IPS-20b (cell line): ENCODE measurements around the gene CYFIP2.
"Not testable (repeated sequence)": the region's sequence is repeated elsewhere in the genome, so short reads cannot be mapped to it uniquely, and the experiment has no call there.

Experiments used
- H3K27ac ChIP-seq: one replicate; pipeline ENCODE4 v1.5.1; 2013; ENCODE audit warnings: low read length
- H3K27me3 ChIP-seq: 2 replicates; pipeline ENCODE4 v1.6.1; 2013; ENCODE audit warnings: mild to moderate bottlenecking, low read length, inconsistent platforms; ENCODE audit not compliant: insufficient read depth
- H3K36me3 ChIP-seq: 2 replicates; pipeline ENCODE4 v1.6.1; 2013; ENCODE audit warnings: low read depth, mild to moderate bottlenecking, inconsistent platforms, low read length, moderate library complexity; ENCODE audit not compliant: insufficient read depth
- H3K4me1 ChIP-seq: 2 replicates; pipeline ENCODE4 v1.6.1; 2013; ENCODE audit warnings: mild to moderate bottlenecking, control low read depth, inconsistent platforms, low read length, moderate library complexity; ENCODE audit not compliant: insufficient read depth
- H3K4me3 ChIP-seq: 2 replicates; pipeline ENCODE4 v1.5.1; 2013; ENCODE audit warnings: mild to moderate bottlenecking, low read length, inconsistent platforms
- H3K9ac ChIP-seq: 2 replicates; pipeline ENCODE4 v1.6.1; 2013; ENCODE audit warnings: low read depth, mild to moderate bottlenecking, inconsistent platforms, low read length, moderate library complexity
- H3K9me3 ChIP-seq: 2 replicates; pipeline ENCODE4 v1.6.1; 2013; ENCODE audit warnings: mild to moderate bottlenecking, low read depth, low read length, inconsistent platforms; ENCODE audit not compliant: insufficient read depth

CYFIP2 gene

DNA sequence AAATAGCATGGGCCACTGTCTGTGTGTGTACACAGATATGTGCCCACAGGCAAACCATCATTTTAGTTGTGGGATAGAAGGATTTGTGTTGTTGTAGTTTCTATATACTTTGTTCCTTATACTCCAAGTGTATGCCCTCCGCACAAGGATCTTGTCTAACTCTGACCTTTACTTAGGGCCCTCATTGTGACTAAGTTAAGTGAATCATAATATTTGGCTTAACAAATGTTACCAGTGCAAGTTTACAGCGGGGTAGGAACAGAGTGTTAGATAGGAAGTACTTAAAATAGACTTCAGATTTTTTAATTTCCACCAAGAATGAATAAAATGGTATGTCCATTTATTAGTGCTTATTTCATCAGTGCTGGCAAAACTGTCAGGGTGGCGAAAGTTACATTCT, 29.5 kb upstream of the CYFIP2 start:
- Histone ChIP-seq H3K9me3 (no peaks in the 10 kb centered on the region), H3K4me3 (no peak overlapping the region), H3K9ac (no peak overlapping the region), H3K27ac (no peak overlapping the region), H3K4me1 (no peaks in the 10 kb centered on the region), H3K27me3 (no peaks in the 10 kb centered on the region), H3K36me3 (no peaks in the 10 kb centered on the region)

- H3K36me3 ChIP-seq: no peaks in the 10 kb centered on the region
These were observed 24.4 kb upstream of the CYFIP2 start for GRCh38 chr5:157241483-157241882.

GRCh38 chr5:157244704-157245103, 21.2 kb upstream of the CYFIP2 start:
- H3K36me3 ChIP-seq, H3K27ac ChIP-seq, H3K9me3 ChIP-seq, H3K4me1 ChIP-seq, H3K27me3 ChIP-seq, H3K9ac ChIP-seq, H3K4me3 ChIP-seq: not testable (repeated sequence)

More at GRCh38 chr5:157241483-157241882, 24.4 kb upstream of the CYFIP2 start:
- Histone ChIP-seq H3K27ac (no peak overlapping the region), H3K27me3 (no peaks in the 10 kb centered on the region), H3K4me3 (no peak overlapping the region), H3K4me1 (peaks cover 2% of the 10 kb centered on the region; the same call in 1 of the 2 replicates), H3K9ac (no peak overlapping the region), H3K9me3 (no peaks in the 10 kb centered on the region)

- no peaks in the 10 kb centered on the region for H3K9me3 ChIP-seq
- no peak overlapping the region for H3K4me3 ChIP-seq
- H3K4me1 ChIP-seq: peaks cover 2% of the 10 kb centered on the region; the same call in 1 of the 2 replicates
- no peak overlapping the region for H3K9ac ChIP-seq
- H3K27me3 ChIP-seq: no peaks in the 10 kb centered on the region
- no peaks in the 10 kb centered on the region for H3K36me3 ChIP-seq
- no peak overlapping the region for H3K27ac ChIP-seq
These were observed 20.4 kb upstream of the CYFIP2 start for GRCh38 chr5:157245476-157245875.

DNA sequence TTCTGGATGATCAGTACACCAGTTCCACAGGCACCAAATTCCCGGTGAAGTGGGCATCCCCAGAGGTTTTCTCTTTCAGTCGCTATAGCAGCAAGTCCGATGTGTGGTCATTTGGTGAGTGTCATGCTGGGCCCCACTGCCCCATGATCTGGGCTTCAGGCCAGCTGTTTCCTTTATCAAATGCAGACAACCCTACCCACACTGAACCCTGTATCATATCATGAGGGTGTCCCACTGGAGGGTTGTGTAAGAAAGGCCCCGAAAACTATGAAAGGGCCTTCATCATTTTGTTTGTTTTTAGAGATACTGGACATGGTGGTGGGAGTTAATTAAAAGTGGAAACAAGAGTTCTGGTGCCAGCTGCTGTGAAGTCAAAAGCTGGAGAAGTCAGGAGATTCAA, 20.0 kb upstream of the CYFIP2 start:
- Histone ChIP-seq H3K9me3 (no peaks in the 10 kb centered on the region), H3K27me3 (no peaks in the 10 kb centered on the region), H3K27ac (no peak overlapping the region), H3K36me3 (no peaks in the 10 kb centered on the region), H3K9ac (no peak overlapping the region), H3K4me3 (no peak overlapping the region), H3K4me1 (peaks cover 2% of the 10 kb centered on the region; the same call in 1 of the 2 replicates)

- H3K9me3 ChIP-seq: no peaks in the 10 kb centered on the region
- no peak overlapping the region for H3K27ac ChIP-seq
- peaks cover 2% of the 10 kb centered on the region; the same call in 1 of the 2 replicates for H3K4me1 ChIP-seq
- no peak overlapping the region for H3K4me3 ChIP-seq
- no peaks in the 10 kb centered on the region for H3K36me3 ChIP-seq
- no peaks in the 10 kb centered on the region for H3K27me3 ChIP-seq
- H3K9ac ChIP-seq: no peak overlapping the region
These were observed 18.7 kb upstream of the CYFIP2 start for GRCh38 chr5:157247267-157247666.

- Histone ChIP-seq H3K4me1 (peaks cover 2% of the 10 kb centered on the region; the same call in 1 of the 2 replicates), H3K4me3 (no peak overlapping the region), H3K9ac (no peak overlapping the region), H3K27ac (no peak overlapping the region), H3K36me3 (no peaks in the 10 kb centered on the region), H3K9me3 (no peaks in the 10 kb centered on the region), H3K27me3 (no peaks in the 10 kb centered on the region)
These were observed 17.0 kb upstream of the CYFIP2 start for GRCh38 chr5:157248821-157249470.

GRCh38 chr5:157252711-157253465, 13.0 kb upstream of the CYFIP2 start:
- Histone ChIP-seq H3K4me1 (no peaks in the 10 kb centered on the region), H3K27me3 (no peaks in the 10 kb centered on the region), H3K4me3 (no peak overlapping the region), H3K9ac (no peak overlapping the region), H3K9me3 (no peaks in the 10 kb centered on the region), H3K27ac (no peak overlapping the region), H3K36me3 (no peaks in the 10 kb centered on the region)

GRCh38 chr5:157253547-157253946, 12.4 kb upstream of the CYFIP2 start:
- H3K9ac ChIP-seq: no peak overlapping the region
- H3K9me3 ChIP-seq: no peaks in the 10 kb centered on the region
- no peaks in the 10 kb centered on the region for H3K27me3 ChIP-seq
- H3K4me3 ChIP-seq: no peak overlapping the region
- H3K27ac ChIP-seq: no peak overlapping the region
- no peaks in the 10 kb centered on the region for H3K36me3 ChIP-seq
- no peaks in the 10 kb centered on the region for H3K4me1 ChIP-seq

GRCh38 chr5:157258450-157258849, 7.5 kb upstream of the CYFIP2 start:
- Histone ChIP-seq H3K27me3 (peaks cover 3% of the 10 kb centered on the region), H3K9ac (no peak overlapping the region), H3K4me3 (no peak overlapping the region), H3K27ac (no peak overlapping the region), H3K9me3 (no peaks in the 10 kb centered on the region), H3K36me3 (no peaks in the 10 kb centered on the region), H3K4me1 (no peaks in the 10 kb centered on the region)

- Histone ChIP-seq H3K9me3 (no peaks in the 10 kb centered on the region), H3K36me3 (no peaks in the 10 kb centered on the region), H3K4me1 (no peaks in the 10 kb centered on the region), H3K9ac (no peak overlapping the region), H3K27me3 (peaks cover 9% of the 10 kb centered on the region), H3K4me3 (no peak overlapping the region), H3K27ac (no peak overlapping the region)
These were observed 6.2 kb upstream of the CYFIP2 start for GRCh38 chr5:157259699-157260098.

- Histone ChIP-seq H3K4me3 (no peak overlapping the region), H3K9ac (no peak overlapping the region), H3K9me3 (no peaks in the 10 kb centered on the region), H3K36me3 (no peaks in the 10 kb centered on the region), H3K27me3 (peaks cover 15% of the 10 kb centered on the region), H3K4me1 (peaks cover 21% of the 10 kb centered on the region), H3K27ac (no peak overlapping the region)
These were observed 2.3 kb upstream of the CYFIP2 start for GRCh38 chr5:157263496-157264090.
